Subcutaneous adipose tissue (tissue), 4 donors: Measurements from ENCODE around the gene ZNF441. TPM values are rescaled to one million over a fixed set of nuclear protein-coding genes. Genes with fewer than 3 reads are reported as not detected.

ENCODE experiments used
- total RNA-seq, 4 donors: library from RNA; depleted of rRNA; stranded (reverse); fragments of >200 nt; gene quantifications; one replicate each; pipeline ENCODE4 v1.1.0, GENCODE V29; 2016
- TF ChIP-seq, protein P1 (sequence below): fragments of 450-650 bp; IDR thresholded peaks from one replicate; pipeline ENCODE4 v1.5.1; 2016; ENCODE audit warnings: low read depth, mild to moderate bottlenecking, control low read depth, antibody characterized with exemption, moderate library complexity

Gene ZNF441
- total RNA-seq, 4 donors from 2014 or later, result 10.0 to 14.9 (median 11.2) TPM

DNA sequence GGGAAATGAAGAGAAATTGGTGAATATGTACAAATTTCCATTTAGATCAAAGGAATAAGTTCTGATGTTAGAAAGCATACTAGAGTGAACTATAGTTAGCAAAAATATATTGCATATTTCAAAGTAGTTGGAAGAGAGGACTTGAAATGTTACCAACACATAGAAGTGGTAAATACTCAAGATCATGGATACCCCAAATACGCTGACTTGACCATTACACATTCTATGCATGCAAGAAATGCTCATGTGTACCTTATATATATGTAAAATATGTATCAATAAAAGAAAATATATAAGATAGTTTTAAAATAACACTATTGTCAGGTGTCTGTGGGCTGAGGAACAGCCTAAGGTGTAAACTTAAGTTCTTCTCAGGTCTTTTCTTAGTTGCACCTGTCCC, 17.0 kb downstream of the ZNF441 start:
- TF ChIP-seq, protein P1, sequence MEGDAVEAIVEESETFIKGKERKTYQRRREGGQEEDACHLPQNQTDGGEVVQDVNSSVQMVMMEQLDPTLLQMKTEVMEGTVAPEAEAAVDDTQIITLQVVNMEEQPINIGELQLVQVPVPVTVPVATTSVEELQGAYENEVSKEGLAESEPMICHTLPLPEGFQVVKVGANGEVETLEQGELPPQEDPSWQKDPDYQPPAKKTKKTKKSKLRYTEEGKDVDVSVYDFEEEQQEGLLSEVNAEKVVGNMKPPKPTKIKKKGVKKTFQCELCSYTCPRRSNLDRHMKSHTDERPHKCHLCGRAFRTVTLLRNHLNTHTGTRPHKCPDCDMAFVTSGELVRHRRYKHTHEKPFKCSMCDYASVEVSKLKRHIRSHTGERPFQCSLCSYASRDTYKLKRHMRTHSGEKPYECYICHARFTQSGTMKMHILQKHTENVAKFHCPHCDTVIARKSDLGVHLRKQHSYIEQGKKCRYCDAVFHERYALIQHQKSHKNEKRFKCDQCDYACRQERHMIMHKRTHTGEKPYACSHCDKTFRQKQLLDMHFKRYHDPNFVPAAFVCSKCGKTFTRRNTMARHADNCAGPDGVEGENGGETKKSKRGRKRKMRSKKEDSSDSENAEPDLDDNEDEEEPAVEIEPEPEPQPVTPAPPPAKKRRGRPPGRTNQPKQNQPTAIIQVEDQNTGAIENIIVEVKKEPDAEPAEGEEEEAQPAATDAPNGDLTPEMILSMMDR, result no peak

GRCh38 chr19:11784356-11784755, 17.6 kb downstream of the ZNF441 start:
- TF ChIP-seq, protein P1, result no peak

DNA sequence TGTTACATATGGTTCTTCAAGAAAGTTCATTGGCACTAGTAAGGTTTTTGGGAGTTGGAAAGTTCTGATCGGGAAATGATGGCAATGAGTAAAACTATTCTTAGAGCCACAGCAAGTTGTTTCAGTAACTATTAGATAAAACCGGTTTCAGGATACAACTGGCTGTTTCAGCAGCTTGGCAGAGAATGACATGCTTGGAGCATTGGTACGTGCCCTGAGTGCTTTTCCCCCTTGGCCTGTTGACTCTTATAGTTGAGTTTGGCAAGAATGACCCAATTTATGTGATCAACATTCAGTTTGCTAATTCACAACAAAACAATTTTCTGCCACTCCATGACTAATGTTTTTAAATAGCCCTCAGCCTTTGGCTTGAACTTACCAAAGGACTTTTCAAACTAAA, 20.7 kb downstream of the ZNF441 start:
- TF ChIP-seq, protein P1, result no peak

GRCh38 chr19:11792942-11793341, 26.1 kb downstream of the ZNF441 start:
- TF ChIP-seq, protein P1, result no peak

DNA sequence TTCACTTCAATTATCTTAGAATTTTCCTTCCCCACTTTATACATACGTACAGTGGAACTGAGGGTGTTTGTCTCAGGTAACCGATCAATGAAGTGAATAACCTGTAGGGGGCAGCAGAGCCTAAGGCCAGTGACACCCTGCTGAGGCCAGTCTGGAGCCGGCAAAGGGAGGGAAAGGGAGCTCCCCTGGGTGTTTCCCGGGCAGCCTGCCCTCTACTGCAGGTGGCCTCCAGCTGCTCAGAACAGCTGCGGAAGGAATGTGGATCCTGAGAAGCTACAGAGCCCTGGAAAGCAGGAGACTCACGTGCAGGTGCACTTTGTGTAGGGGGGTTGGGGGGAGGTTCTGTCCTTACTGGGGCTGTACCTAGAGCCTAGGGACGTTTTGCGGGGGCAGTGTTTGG, 30.7 kb downstream of the ZNF441 start:
- TF ChIP-seq, protein P1, result no peak

DNA sequence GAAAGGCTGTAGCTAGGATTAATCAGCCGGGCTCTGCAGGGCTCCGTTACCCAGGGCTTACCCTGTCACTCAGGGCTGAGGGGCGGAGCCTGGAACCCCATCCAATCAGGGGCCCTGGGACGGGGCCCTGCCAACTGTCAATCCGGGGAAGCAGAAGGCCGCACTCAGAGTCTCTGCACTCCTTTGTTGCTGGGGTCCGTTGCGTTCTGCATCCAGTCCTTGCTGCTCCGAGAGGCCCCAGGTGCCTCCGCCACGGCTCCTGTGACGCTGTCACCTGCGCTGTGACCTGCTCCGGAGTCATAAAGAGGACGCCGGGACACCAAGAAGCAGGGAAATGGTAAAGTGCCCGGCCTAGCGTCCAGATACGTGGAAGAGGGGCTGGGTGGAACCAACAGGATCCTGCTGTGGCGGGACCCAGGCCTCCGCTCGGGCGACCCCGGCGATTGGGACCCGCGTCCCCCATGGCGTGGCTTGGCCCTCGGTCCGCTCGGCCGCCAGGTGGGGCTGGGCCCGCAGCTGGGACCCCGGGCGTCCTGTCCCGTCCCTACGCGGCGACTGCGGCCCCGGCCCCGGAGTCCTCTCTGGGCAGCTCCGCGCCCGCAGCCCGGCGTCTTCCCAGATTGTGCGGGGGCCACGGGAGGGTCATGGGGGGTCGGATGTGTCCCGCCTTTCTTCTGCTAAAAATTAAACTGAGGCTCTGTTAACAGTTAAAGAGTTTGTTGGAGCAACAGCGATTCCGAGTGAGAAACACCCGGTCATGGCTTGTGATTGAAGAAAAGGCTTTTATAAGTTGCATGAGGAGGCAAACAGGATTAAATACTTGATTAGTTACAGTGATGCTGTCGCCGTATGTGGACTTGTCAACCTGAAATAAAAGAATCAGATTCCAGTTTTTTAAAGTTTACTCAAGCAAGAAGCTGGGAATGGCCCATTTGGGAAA, 31.9 kb downstream of the ZNF441 start, which contains the start of gene ZNF491:
Gene ZNF491, plus strand, starts transcription at position 133 of the 940 bp plus-strand sequence. CDS start 7,431 bp downstream, outside the sequence.
- TF ChIP-seq, protein P1, result no peak

GRCh38 chr19:11806354-11807098, 39.7 kb downstream of the ZNF441 start:
- TF ChIP-seq, protein P1, result no peak
